Measurements from ENCODE around the gene SPATA33. TPM values are rescaled to one million over a fixed set of nuclear protein-coding genes. Genes with fewer than 3 reads are reported as not detected.

Gene SPATA33
- 15.5 and 16.6 TPM in 2 replicates for total RNA-seq

GRCh38 chr16:89657442-89658220, at the start of gene SPATA33, which contains the start of gene CHMP1A:
Gene SPATA33, plus strand, starts transcription at chr16:89657836. Its CDS starts 76 bp downstream, at chr16:89657912.
Gene CHMP1A, minus strand, starts transcription at chr16:89657708. Its CDS starts 120 bp downstream, at chr16:89657588.
- Mint-ChIP-seq H3K4me1 (ENCODE audit: low read depth) (peaks cover 15% of the 10 kb centered on the region), H3K27me3 (ENCODE audit: low read depth) (no peaks in the 10 kb centered on the region), H3K9me3 (no peaks in the 10 kb centered on the region), H3K4me3 (ENCODE audit: low read depth) (peak within 1 kb of the TSS; percentile 92), H3K36me3 (ENCODE audit: low read depth) (peaks cover 45% of the 10 kb centered on the region), H3K27ac (peak within 1 kb of the TSS; percentile 89)
- intact Hi-C loops (cut with micrococcal nuclease): loop anchor here (5.0 kb wide), 1 partner anchor 95 kb away; the partner anchor contains the start of gene RPL13
- peak; percentile 89 for DNase-seq (ENCODE audit: low spot score)

DNA sequence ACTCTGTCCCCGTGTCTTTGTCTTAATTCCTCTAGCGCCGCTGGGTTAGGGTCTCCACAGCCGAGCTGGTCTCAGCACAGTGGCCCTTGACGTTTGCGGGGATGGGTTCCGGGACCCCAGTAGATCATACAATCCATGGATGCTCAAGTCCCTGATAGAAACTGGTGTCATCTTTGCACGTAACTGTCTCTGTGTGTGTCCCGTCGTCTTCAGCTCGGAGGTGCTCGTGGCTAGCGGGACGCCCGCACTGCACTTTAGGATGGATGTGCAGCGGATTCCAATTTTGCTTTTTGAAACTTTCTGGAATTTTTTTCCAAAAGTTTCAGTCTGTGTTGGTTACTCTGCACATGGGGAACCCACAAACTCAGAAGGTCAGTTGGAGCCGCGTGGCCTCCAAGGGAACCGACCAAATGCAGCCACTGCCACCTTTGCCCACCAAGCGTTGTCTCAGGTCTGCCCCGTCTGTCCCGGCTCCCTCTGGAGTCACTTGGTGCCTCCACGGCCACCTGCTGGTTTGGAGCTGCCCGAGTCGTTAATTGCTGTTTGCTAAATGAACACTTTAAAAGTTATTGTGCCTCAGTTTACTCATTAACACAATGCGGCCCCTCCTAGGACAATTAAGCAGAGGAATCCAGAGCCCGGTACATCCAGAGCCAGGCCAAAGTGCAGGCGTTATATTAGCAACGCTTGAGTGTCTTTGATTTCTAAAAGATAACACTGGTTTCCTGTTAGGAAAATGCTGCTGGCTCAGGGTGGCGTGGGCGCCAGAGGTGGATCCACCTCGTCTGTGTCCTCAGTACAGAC, 49.5 kb upstream of the SPATA33 start:
- Mint-ChIP-seq H3K36me3 (ENCODE audit: low read depth) (no peaks in the 10 kb centered on the region), H3K27me3 (ENCODE audit: low read depth) (no peaks in the 10 kb centered on the region), H3K4me1 (ENCODE audit: low read depth) (peaks cover under 1% of the 10 kb centered on the region), H3K9me3 (no peaks in the 10 kb centered on the region), H3K27ac (no peak overlapping the region), H3K4me3 (ENCODE audit: low read depth) (no peak overlapping the region)
- intact Hi-C loops (cut with micrococcal nuclease): no loop called here
- DNase-seq (ENCODE audit: low spot score): no peak

DNA sequence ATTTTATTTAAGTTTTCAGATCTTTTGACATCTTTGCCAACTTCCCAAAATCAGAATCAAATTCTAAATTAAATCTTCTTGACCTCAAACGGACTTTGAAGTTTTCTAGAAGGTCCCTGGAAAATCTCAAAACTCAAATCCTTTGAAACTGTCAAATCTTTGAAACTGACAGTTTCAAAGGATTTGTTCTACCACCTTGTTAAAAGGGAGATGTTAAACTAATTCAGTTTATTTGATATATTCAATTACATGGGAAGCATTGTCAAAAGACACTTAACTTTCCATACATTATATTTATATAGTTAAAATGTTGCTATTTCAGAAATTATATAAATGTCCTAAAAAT, 47.6 kb upstream of the SPATA33 start:
- Mint-ChIP-seq H3K27me3 (ENCODE audit: low read depth) (no peaks in the 10 kb centered on the region), H3K4me1 (ENCODE audit: low read depth) (no peaks in the 10 kb centered on the region), H3K27ac (no peak overlapping the region)

GRCh38 chr16:89612415-89613166, 45.0 kb upstream of the SPATA33 start:
- H3K27me3 Mint-ChIP-seq (ENCODE audit: low read depth): no peaks in the 10 kb centered on the region
- peaks cover 3% of the 10 kb centered on the region for H3K36me3 Mint-ChIP-seq (ENCODE audit: low read depth)
- peaks cover 4% of the 10 kb centered on the region for H3K4me1 Mint-ChIP-seq (ENCODE audit: low read depth)
- H3K27ac Mint-ChIP-seq: no peak overlapping the region
- peaks cover 9% of the 10 kb centered on the region for H3K9me3 Mint-ChIP-seq
- intact Hi-C loops (cut with micrococcal nuclease): no loop called here
- DNase-seq (ENCODE audit: low spot score): no peak
- no peak overlapping the region for H3K4me3 Mint-ChIP-seq (ENCODE audit: low read depth)

More for the DNA sequence above, 47.6 kb upstream of the SPATA33 start:
- DNase-seq (ENCODE audit: low spot score): no peak
- intact Hi-C loops (cut with micrococcal nuclease): no loop called here
- Mint-ChIP-seq H3K36me3 (ENCODE audit: low read depth) (no peaks in the 10 kb centered on the region), H3K9me3 (no peaks in the 10 kb centered on the region), H3K4me3 (ENCODE audit: low read depth) (no peak overlapping the region)

GRCh38 chr16:89613231-89613953, 44.2 kb upstream of the SPATA33 start, which contains the start of gene DPEP1:
Gene DPEP1, plus strand, starts transcription at chr16:89613642. Its CDS starts 16,769 bp downstream, at chr16:89630411.
- H3K27me3 Mint-ChIP-seq (ENCODE audit: low read depth): no peaks in the 10 kb centered on the region
- H3K4me3 Mint-ChIP-seq (ENCODE audit: low read depth): no peak within 1 kb of the TSS
- peaks cover 3% of the 10 kb centered on the region for H3K36me3 Mint-ChIP-seq (ENCODE audit: low read depth)
- no peak within 1 kb of the TSS for H3K27ac Mint-ChIP-seq
- intact Hi-C loops (cut with micrococcal nuclease): no loop called here
- DNase-seq (ENCODE audit: low spot score): no peak
- peaks cover 9% of the 10 kb centered on the region for H3K9me3 Mint-ChIP-seq
- H3K4me1 Mint-ChIP-seq (ENCODE audit: low read depth): peaks cover 4% of the 10 kb centered on the region

DNA sequence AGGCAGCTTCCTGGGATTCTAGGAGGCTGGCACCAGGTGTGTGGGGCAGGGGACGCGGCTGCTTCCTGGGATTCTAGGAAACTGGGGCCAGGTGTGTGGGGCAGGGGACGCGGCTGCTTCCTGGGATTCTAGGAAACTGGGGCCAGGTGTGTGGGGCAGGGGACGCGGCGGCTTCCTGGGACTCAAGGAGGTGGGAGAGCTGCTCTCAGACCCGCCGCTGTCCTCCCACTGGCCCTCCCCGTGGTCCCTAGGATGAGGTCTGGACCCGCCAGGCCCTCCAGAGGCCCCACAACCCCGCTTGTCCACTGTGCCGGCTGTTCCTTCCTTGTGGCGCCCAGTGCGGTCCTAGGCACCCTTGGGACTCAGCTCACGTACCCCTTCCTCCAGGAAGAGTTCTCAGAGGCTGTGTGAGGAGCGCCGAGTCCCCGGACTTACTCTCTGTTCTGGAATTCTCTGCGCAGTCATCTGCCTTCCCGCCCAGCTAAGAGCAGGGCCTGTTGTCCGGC, 43.6 kb upstream of the SPATA33 start:
- intact Hi-C loops (cut with micrococcal nuclease): no loop called here
- DNase-seq (ENCODE audit: low spot score): no peak
- Mint-ChIP-seq H3K27ac (no peak overlapping the region), H3K9me3 (peaks cover 9% of the 10 kb centered on the region), H3K4me3 (ENCODE audit: low read depth) (no peak overlapping the region), H3K36me3 (ENCODE audit: low read depth) (peaks cover 3% of the 10 kb centered on the region), H3K27me3 (ENCODE audit: low read depth) (no peaks in the 10 kb centered on the region), H3K4me1 (ENCODE audit: low read depth) (peaks cover 4% of the 10 kb centered on the region)

DNA sequence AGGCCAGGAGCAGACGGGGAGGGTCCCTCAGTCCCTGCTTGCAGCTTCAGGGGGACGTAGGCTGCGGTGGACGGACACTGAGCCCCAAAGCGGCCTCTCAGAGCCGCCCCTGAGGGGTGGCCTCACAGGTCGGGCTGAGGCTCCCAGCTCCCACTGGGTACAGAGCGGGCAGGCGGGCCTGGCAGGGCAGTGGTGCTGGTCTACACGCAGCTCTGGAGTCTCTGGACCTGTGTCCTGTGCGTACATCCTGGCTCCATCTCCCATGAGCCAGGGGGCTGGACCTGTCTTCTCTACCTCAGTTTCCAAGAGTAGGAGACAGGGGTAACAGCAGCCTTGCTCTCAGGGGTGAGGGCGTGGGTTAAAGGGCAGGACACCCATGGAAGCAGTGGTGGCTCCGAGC, 42.5 kb upstream of the SPATA33 start:
- peaks cover 4% of the 10 kb centered on the region for H3K4me1 Mint-ChIP-seq (ENCODE audit: low read depth)
- intact Hi-C loops (cut with micrococcal nuclease): no loop called here

GRCh38 chr16:89615596-89616090, 42.0 kb upstream of the SPATA33 start:
- H3K9me3 Mint-ChIP-seq: peaks cover 9% of the 10 kb centered on the region
- H3K27ac Mint-ChIP-seq: no peak overlapping the region
- intact Hi-C loops (cut with micrococcal nuclease): no loop called here
- H3K36me3 Mint-ChIP-seq (ENCODE audit: low read depth): peaks cover 3% of the 10 kb centered on the region
- no peak for DNase-seq (ENCODE audit: low spot score)
- H3K27me3 Mint-ChIP-seq (ENCODE audit: low read depth): no peaks in the 10 kb centered on the region
- peaks cover 4% of the 10 kb centered on the region for H3K4me1 Mint-ChIP-seq (ENCODE audit: low read depth)
- H3K4me3 Mint-ChIP-seq (ENCODE audit: low read depth): no peak overlapping the region

More for the DNA sequence above, 42.5 kb upstream of the SPATA33 start:
- Mint-ChIP-seq H3K9me3 (peaks cover 9% of the 10 kb centered on the region), H3K4me3 (ENCODE audit: low read depth) (no peak overlapping the region), H3K27ac (no peak overlapping the region), H3K36me3 (ENCODE audit: low read depth) (peaks cover 3% of the 10 kb centered on the region), H3K27me3 (ENCODE audit: low read depth) (no peaks in the 10 kb centered on the region)
- DNase-seq (ENCODE audit: low spot score): no peak

GRCh38 chr16:89616623-89617022, 41.0 kb upstream of the SPATA33 start:
- intact Hi-C loops (cut with micrococcal nuclease): no loop called here
- Mint-ChIP-seq H3K27me3 (ENCODE audit: low read depth) (no peaks in the 10 kb centered on the region), H3K36me3 (ENCODE audit: low read depth) (peaks cover 3% of the 10 kb centered on the region), H3K27ac (peak overlapping the region; percentile 76), H3K4me3 (ENCODE audit: low read depth) (no peak overlapping the region), H3K9me3 (peaks cover 9% of the 10 kb centered on the region), H3K4me1 (ENCODE audit: low read depth) (peaks cover 4% of the 10 kb centered on the region)
- DNase-seq (ENCODE audit: low spot score): no peak

- H3K27me3 Mint-ChIP-seq (ENCODE audit: low read depth): no peaks in the 10 kb centered on the region
- H3K9me3 Mint-ChIP-seq: peaks cover 9% of the 10 kb centered on the region
- no peak overlapping the region for H3K4me3 Mint-ChIP-seq (ENCODE audit: low read depth)
- H3K4me1 Mint-ChIP-seq (ENCODE audit: low read depth): peaks cover 4% of the 10 kb centered on the region
- H3K36me3 Mint-ChIP-seq (ENCODE audit: low read depth): peaks cover 3% of the 10 kb centered on the region
- no peak for DNase-seq (ENCODE audit: low spot score)
- peak overlapping the region; percentile 76 for H3K27ac Mint-ChIP-seq
- intact Hi-C loops (cut with micrococcal nuclease): no loop called here
Observed at GRCh38 chr16:89617036-89617435, 40.6 kb upstream of the SPATA33 start.

- peaks cover 5% of the 10 kb centered on the region for H3K27me3 Mint-ChIP-seq (ENCODE audit: low read depth)
- H3K4me1 Mint-ChIP-seq (ENCODE audit: low read depth): peaks cover 4% of the 10 kb centered on the region
- intact Hi-C loops (cut with micrococcal nuclease): no loop called here
- H3K36me3 Mint-ChIP-seq (ENCODE audit: low read depth): peaks cover 3% of the 10 kb centered on the region
- H3K27ac Mint-ChIP-seq: no peak overlapping the region
- no peak for DNase-seq (ENCODE audit: low spot score)
- H3K9me3 Mint-ChIP-seq: peaks cover 9% of the 10 kb centered on the region
- H3K4me3 Mint-ChIP-seq (ENCODE audit: low read depth): no peak overlapping the region
Observed at GRCh38 chr16:89618109-89618998, 39.3 kb upstream of the SPATA33 start.
